ENCODE measurements around the gene RACGAP1.
A peak's percentile ranks its signal among the peaks of the same experiment; 100 is the strongest.

Gene RACGAP1

DNA sequence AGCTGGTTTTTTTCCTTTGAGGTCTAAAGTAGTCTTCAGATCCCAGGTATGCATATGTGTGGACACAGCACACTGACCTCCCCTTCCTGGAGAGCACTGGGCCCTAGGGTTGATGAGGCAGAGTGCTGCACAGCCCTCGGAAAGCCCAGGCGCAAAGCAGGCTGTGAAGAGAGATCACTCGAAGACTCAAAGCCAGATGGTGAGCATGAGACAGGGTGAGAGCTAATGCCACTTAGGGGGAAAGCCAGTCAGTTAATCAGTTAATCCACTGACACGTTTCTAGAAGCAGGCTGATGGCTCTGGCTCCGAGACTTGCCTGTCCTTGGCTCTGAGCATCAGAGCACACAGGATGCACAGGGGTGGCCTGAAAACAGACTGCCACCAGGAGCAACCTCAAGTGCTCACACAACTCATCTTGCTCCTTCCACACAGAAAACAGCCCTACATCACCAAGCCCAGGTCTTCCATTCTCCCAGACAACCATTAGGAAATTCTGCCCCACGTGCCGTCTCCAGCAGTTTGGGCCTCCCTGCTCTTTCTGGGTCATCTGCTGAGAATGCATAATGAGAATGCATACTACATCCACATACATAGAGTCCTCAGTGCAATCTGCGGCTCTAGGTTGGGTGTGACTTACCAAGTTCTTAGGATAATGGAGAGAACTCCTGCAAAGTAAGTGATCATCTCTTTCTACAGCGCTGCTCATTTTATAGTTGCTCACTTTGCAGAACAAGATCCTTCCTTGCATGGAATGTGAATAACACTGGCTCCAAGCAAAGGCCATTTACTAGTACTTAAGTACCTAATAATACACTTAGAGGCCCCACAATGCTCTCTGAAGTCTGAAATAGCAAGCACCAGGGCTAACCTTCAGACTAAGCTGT lies 40.6 kb downstream of the RACGAP1 start:
- in situ Hi-C loops (cut with MboI; ENCODE audit: low sequenced_read_pairs, unreplicated experiment): no loop called here
- TF ChIP-seq, protein P1, sequence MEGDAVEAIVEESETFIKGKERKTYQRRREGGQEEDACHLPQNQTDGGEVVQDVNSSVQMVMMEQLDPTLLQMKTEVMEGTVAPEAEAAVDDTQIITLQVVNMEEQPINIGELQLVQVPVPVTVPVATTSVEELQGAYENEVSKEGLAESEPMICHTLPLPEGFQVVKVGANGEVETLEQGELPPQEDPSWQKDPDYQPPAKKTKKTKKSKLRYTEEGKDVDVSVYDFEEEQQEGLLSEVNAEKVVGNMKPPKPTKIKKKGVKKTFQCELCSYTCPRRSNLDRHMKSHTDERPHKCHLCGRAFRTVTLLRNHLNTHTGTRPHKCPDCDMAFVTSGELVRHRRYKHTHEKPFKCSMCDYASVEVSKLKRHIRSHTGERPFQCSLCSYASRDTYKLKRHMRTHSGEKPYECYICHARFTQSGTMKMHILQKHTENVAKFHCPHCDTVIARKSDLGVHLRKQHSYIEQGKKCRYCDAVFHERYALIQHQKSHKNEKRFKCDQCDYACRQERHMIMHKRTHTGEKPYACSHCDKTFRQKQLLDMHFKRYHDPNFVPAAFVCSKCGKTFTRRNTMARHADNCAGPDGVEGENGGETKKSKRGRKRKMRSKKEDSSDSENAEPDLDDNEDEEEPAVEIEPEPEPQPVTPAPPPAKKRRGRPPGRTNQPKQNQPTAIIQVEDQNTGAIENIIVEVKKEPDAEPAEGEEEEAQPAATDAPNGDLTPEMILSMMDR (IDR thresholded peaks at IDR 0.05; ENCODE audit: borderline replicate concordance, control extremely low read depth, extremely low read depth, insufficient read depth, missing control alignments): no peak
- no peak for DNase-seq (ENCODE audit: low spot score)

GRCh38 chr12:49983892-49984291 lies 41.4 kb downstream of the RACGAP1 start:
- in situ Hi-C loops (cut with MboI; ENCODE audit: low sequenced_read_pairs, unreplicated experiment): no loop called here
- DNase-seq (ENCODE audit: low spot score): no peak

DNA sequence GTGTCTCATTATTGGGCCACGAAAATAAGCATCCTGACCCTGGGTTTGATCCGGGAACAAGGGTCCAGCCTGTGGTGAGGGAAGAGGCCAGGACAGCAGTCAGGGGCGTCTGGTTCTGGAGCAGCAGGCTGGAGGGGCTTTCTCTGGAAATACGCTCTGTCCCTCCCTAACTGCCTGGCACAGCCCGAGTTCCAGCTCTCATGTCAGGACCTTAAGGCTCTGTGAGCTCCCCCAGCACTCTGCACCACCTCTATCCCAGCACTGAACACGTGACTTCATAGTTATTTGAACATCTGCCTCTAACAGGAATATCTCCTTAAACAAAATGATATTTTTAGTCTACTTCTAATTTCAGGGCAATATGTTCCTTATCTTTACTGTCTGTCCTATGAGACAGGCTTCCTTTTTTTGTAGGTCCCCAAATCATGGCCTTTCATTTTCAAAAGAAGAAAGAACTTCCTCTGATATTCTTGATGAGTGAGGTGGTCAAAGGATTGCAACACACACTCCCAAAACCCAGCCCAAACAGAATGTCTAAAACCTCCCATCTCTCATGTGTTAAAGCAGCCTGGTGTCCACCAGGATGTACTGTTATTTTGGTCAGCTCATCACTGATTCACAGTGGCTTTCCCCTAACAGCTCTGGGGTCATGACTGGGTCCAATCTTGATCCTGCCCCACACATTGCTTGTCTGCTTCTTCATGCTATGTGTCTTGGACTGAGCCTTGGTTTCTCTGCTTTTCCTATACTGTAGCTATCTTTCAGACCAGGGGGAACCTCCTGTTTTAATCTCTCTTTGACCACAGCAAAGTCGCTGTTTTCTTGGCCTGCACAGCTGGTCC lies 42.8 kb downstream of the RACGAP1 start:
- TF ChIP-seq, protein P1 (IDR thresholded peaks at IDR 0.05; ENCODE audit: borderline replicate concordance, control extremely low read depth, extremely low read depth, insufficient read depth, missing control alignments): no peak
- DNase-seq (ENCODE audit: low spot score): no peak
- in situ Hi-C loops (cut with MboI; ENCODE audit: low sequenced_read_pairs, unreplicated experiment): no loop called here

More at GRCh38 chr12:49983892-49984291, 41.4 kb downstream of the RACGAP1 start:
- TF ChIP-seq, protein P1 (IDR thresholded peaks at IDR 0.05; ENCODE audit: borderline replicate concordance, control extremely low read depth, extremely low read depth, insufficient read depth, missing control alignments): no peak

DNA sequence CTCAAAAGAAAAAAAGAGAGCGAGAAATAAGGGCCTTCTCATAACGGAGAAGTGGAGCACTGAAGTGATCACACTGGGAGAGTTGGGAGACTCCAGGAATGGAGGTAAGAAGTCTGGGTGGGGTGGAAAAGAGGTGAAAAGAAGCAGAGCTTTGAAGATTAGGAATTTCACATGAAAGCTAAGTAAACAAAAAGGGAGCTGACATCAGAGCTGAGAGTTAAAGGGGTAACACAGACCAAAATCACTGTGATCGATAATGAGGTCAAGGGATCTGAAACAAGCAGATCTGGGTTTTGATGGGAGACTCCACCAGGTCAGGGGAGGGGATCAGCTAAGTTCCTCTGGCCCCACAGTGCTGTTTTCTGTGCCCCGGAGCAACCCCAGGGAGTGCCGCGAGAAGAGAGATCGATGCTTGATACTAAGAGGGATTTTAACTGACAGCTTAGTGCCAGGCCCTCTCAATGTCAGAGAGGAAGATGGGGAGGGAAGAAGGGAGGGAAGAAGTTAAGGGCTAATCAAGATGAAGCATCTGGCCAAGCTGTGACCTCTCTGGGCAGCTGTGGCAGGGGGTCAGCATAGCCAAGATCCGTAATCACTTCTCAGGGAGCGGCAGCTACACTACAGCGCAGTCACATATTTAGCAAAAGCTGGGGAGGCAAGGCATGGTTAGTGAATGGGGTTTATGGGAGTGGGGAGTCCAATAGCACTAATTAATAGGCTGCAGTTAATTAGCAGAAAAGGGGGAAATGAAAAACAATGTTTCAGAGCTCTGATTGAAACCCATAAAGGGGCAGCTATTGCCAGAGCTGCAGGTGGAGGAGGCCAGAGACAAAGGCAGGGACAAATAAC lies 44.6 kb downstream of the RACGAP1 start:
- DNase-seq (ENCODE audit: low spot score): no peak
- in situ Hi-C loops (cut with MboI; ENCODE audit: low sequenced_read_pairs, unreplicated experiment): no loop called here
- TF ChIP-seq, protein P1 (IDR thresholded peaks at IDR 0.05; ENCODE audit: borderline replicate concordance, control extremely low read depth, extremely low read depth, insufficient read depth, missing control alignments): no peak

- TF ChIP-seq, protein P1 (IDR thresholded peaks at IDR 0.05; ENCODE audit: borderline replicate concordance, control extremely low read depth, extremely low read depth, insufficient read depth, missing control alignments): no peak
- DNase-seq (ENCODE audit: low spot score): peak; percentile 7
- in situ Hi-C loops (cut with MboI; ENCODE audit: low sequenced_read_pairs, unreplicated experiment): loop anchor here (10.0 kb wide), 1 partner anchor 75 kb away; the partner anchor contains the start of gene ASIC1
Observed at GRCh38 chr12:49979791-49980190, 45.5 kb downstream of the RACGAP1 start.
